Karpas-422 (cell line): ENCODE measurements around the gene MAD1L1. TPM values are rescaled to one million over a fixed set of nuclear protein-coding genes. Genes with fewer than 3 reads are reported as not detected.

Experiments used
- DNase-seq: peaks from one replicate; pipeline ENCODE4 v3.0.0-alpha.2; 2015
- H2AFZ ChIP-seq: fragments of 200-600 bp; sonication (generic); 2 replicates; pipeline ENCODE4 v1.6.1; 2014; ENCODE audit warnings: antibody characterized with exemption, low read length, mixed read lengths
- H3K27ac ChIP-seq: fragments of 200-600 bp; sonication (generic); 2 replicates; pipeline ENCODE4 v1.5.1; 2014; ENCODE audit warnings: mild to moderate bottlenecking, low read length, moderate library complexity
- H3K27me3 ChIP-seq: fragments of 200-600 bp; sonication (generic); 2 replicates; pipeline ENCODE4 v1.6.1; 2014; ENCODE audit warnings: low read length, mixed read lengths
- H3K36me3 ChIP-seq: fragments of 200-600 bp; sonication (generic); 2 replicates; pipeline ENCODE4 v1.6.1; 2014; ENCODE audit warnings: low read length, mixed read lengths; ENCODE audit not compliant: insufficient read depth
- H3K4me1 ChIP-seq: fragments of 200-600 bp; sonication (generic); 2 replicates; pipeline ENCODE4 v1.6.1; 2014; ENCODE audit warnings: mild to moderate bottlenecking, low read length, mixed read lengths
- H3K4me2 ChIP-seq: fragments of 200-600 bp; sonication (generic); 2 replicates; pipeline ENCODE4 v1.6.1; 2014; ENCODE audit warnings: low read length, low read depth, mild to moderate bottlenecking; ENCODE audit not compliant: poor library complexity, severe bottlenecking
- H3K4me3 ChIP-seq: fragments of 200-600 bp; sonication (generic); 2 replicates; pipeline ENCODE4 v1.5.1; 2014; ENCODE audit warnings: mild to moderate bottlenecking, antibody characterized with exemption, low read length, mixed read lengths
- H3K79me2 ChIP-seq: fragments of 200-600 bp; sonication (generic); 2 replicates; pipeline ENCODE4 v1.6.1; 2014; ENCODE audit warnings: mild to moderate bottlenecking, low read length, mixed read lengths
- H3K9ac ChIP-seq: fragments of 200-600 bp; sonication (generic); 2 replicates; pipeline ENCODE4 v1.6.0; 2014; ENCODE audit warnings: low read length
- H3K9me2 ChIP-seq: fragments of 200-600 bp; sonication (generic), shearing (Covaris generic); replicated peaks from 2 replicates; pipeline ENCODE4 v1.6.0; 2014; ENCODE audit warnings: mild to moderate bottlenecking, low read length, moderate library complexity; ENCODE audit not compliant: insufficient read depth
- H3K9me3 ChIP-seq: fragments of 300-700, 200-600 bp; sonication (generic); 2 replicates; pipeline ENCODE4 v1.6.1; 2014; ENCODE audit warnings: low read length, mixed read lengths
- H4K20me1 ChIP-seq: fragments of 200-600 bp; sonication (generic); 2 replicates; pipeline ENCODE4 v1.6.1; 2014; ENCODE audit warnings: mild to moderate bottlenecking, antibody characterized with exemption, low read length, low read depth; ENCODE audit not compliant: insufficient read depth
- total RNA-seq: library from RNA; depleted of rRNA; stranded (reverse); fragments of >200 nt; shearing (Covaris generic); gene quantifications from 2 replicates; pipeline ENCODE4 v1.2.3, GENCODE V29; 2014; ENCODE audit warnings: low replicate concordance

Gene MAD1L1
- total RNA-seq, 1 experiment from 2014 or later: 38.6 TPM

GRCh38 chr7:2196381-2197378 is 36.1 kb downstream of the MAD1L1 start:
- H3K9me2 ChIP-seq: no peaks in the 10 kb centered on the region
- no peak overlapping the region for H3K4me3 ChIP-seq
- no peaks in the 10 kb centered on the region for H4K20me1 ChIP-seq
- peaks cover 12% of the 10 kb centered on the region; the same call in 1 of the 2 replicates for H3K79me2 ChIP-seq
- no peaks in the 10 kb centered on the region for H3K27me3 ChIP-seq
- H3K27ac ChIP-seq: no peak overlapping the region
- no peak overlapping the region for H3K9ac ChIP-seq
- DNase-seq: no peak
- no peak overlapping the region for H3K4me2 ChIP-seq
- no peak overlapping the region for H2AFZ ChIP-seq
- H3K9me3 ChIP-seq: peaks cover 8% of the 10 kb centered on the region
- peaks cover 32% of the 10 kb centered on the region for H3K36me3 ChIP-seq
- H3K4me1 ChIP-seq: no peaks in the 10 kb centered on the region

- Histone ChIP-seq H3K79me2 (peaks cover 12% of the 10 kb centered on the region; the same call in 1 of the 2 replicates), H3K9me3 (peaks cover 8% of the 10 kb centered on the region), H3K27ac (no peak overlapping the region), H3K4me1 (no peaks in the 10 kb centered on the region), H3K36me3 (peaks cover 32% of the 10 kb centered on the region), H3K9me2 (no peaks in the 10 kb centered on the region), H4K20me1 (no peaks in the 10 kb centered on the region), H2AFZ (no peak overlapping the region), H3K9ac (no peak overlapping the region), H3K4me2 (no peak overlapping the region), H3K4me3 (no peak overlapping the region), H3K27me3 (no peaks in the 10 kb centered on the region)
- no peak for DNase-seq
Measured at GRCh38 chr7:2195400-2196246, 37.1 kb downstream of the MAD1L1 start.

- DNase-seq: no peak
- H3K9ac ChIP-seq: no peak overlapping the region
- H3K4me2 ChIP-seq: no peak overlapping the region
- peaks cover 26% of the 10 kb centered on the region for H3K79me2 ChIP-seq
- peaks cover 26% of the 10 kb centered on the region for H3K36me3 ChIP-seq
- no peaks in the 10 kb centered on the region for H3K4me1 ChIP-seq
- no peaks in the 10 kb centered on the region for H3K27me3 ChIP-seq
- peaks cover 8% of the 10 kb centered on the region for H3K9me3 ChIP-seq
- no peaks in the 10 kb centered on the region for H4K20me1 ChIP-seq
- no peak overlapping the region for H3K27ac ChIP-seq
- no peak overlapping the region for H3K4me3 ChIP-seq
- H3K9me2 ChIP-seq: no peaks in the 10 kb centered on the region
- H2AFZ ChIP-seq: no peak overlapping the region
Measured at GRCh38 chr7:2193575-2194305, 39.0 kb downstream of the MAD1L1 start.

- Histone ChIP-seq H3K9me2 (no peaks in the 10 kb centered on the region), H2AFZ (no peak overlapping the region), H3K79me2 (peaks cover 33% of the 10 kb centered on the region), H3K9me3 (peaks cover 8% of the 10 kb centered on the region), H3K36me3 (peaks cover 26% of the 10 kb centered on the region), H3K27me3 (no peaks in the 10 kb centered on the region), H3K27ac (no peak overlapping the region), H3K4me1 (no peaks in the 10 kb centered on the region), H3K9ac (no peak overlapping the region), H4K20me1 (no peaks in the 10 kb centered on the region), H3K4me3 (no peak overlapping the region), H3K4me2 (no peak overlapping the region)
- no peak for DNase-seq
Measured at GRCh38 chr7:2192831-2193534, 39.8 kb downstream of the MAD1L1 start.

GRCh38 chr7:2191016-2191415 is 41.7 kb downstream of the MAD1L1 start:
- Histone ChIP-seq H3K27ac (no peak overlapping the region), H3K79me2 (peaks cover 42% of the 10 kb centered on the region), H2AFZ (no peak overlapping the region), H3K27me3 (no peaks in the 10 kb centered on the region), H3K4me2 (no peak overlapping the region), H3K9me2 (no peaks in the 10 kb centered on the region), H3K9ac (no peak overlapping the region), H4K20me1 (no peaks in the 10 kb centered on the region), H3K36me3 (peaks cover 11% of the 10 kb centered on the region), H3K4me1 (no peaks in the 10 kb centered on the region), H3K9me3 (peaks cover 8% of the 10 kb centered on the region), H3K4me3 (no peak overlapping the region)
- no peak for DNase-seq

- H3K79me2 ChIP-seq: peaks cover 44% of the 10 kb centered on the region
- no peak overlapping the region for H3K4me3 ChIP-seq
- DNase-seq: no peak
- H3K27me3 ChIP-seq: no peaks in the 10 kb centered on the region
- no peak overlapping the region for H3K9ac ChIP-seq
- H3K9me3 ChIP-seq: peaks cover 4% of the 10 kb centered on the region
- H3K27ac ChIP-seq: no peak overlapping the region
- H3K9me2 ChIP-seq: no peaks in the 10 kb centered on the region
- H2AFZ ChIP-seq: no peak overlapping the region
- H3K36me3 ChIP-seq: peaks cover 6% of the 10 kb centered on the region
- no peaks in the 10 kb centered on the region for H3K4me1 ChIP-seq
- H3K4me2 ChIP-seq: no peak overlapping the region
- no peaks in the 10 kb centered on the region for H4K20me1 ChIP-seq
Measured at GRCh38 chr7:2190531-2190930, 42.2 kb downstream of the MAD1L1 start.

GRCh38 chr7:2186166-2186565 is 46.6 kb downstream of the MAD1L1 start:
- no peak overlapping the region for H3K27ac ChIP-seq
- H3K9me2 ChIP-seq: no peaks in the 10 kb centered on the region
- H3K27me3 ChIP-seq: no peaks in the 10 kb centered on the region
- no peak overlapping the region for H3K4me3 ChIP-seq
- H3K9ac ChIP-seq: no peak overlapping the region
- peaks cover 44% of the 10 kb centered on the region for H3K79me2 ChIP-seq
- no peaks in the 10 kb centered on the region for H4K20me1 ChIP-seq
- no peaks in the 10 kb centered on the region; the same call in 1 of the 2 replicates for H3K36me3 ChIP-seq
- H2AFZ ChIP-seq: no peak overlapping the region
- H3K9me3 ChIP-seq: no peaks in the 10 kb centered on the region
- no peak for DNase-seq
- H3K4me2 ChIP-seq: no peak overlapping the region
- H3K4me1 ChIP-seq: peaks cover 4% of the 10 kb centered on the region
